Suprapubic skin (tissue), 3 donors: ENCODE results near the gene GPC4.

Experiments
- POLR2A ChIP-seq, 2 donors: fragments of 450-650 bp; IDR thresholded peaks; one replicate each; pipeline ENCODE4 v1.6.1; 2017; ENCODE audit warnings: antibody characterized with exemption in 2 of 2, mild to moderate bottlenecking in 2 of 2, moderate library complexity in 2 of 2
- TF ChIP-seq, protein P1 (sequence below), 2 donors: fragments of 200-600 bp in 1 of 2; fragments of 450-650 bp in 1 of 2; sonication (generic) in 1 of 2; IDR thresholded peaks; one replicate each; pipeline ENCODE4 v1.5.1; 2016 to 2019; ENCODE audit warnings: antibody characterized with exemption in 2 of 2, mild to moderate bottlenecking in 1 of 2, moderate library complexity in 1 of 2

- no peak for TF ChIP-seq POLR2A (IDR thresholded peaks at IDR 0.05)
- TF ChIP-seq, protein P1, sequence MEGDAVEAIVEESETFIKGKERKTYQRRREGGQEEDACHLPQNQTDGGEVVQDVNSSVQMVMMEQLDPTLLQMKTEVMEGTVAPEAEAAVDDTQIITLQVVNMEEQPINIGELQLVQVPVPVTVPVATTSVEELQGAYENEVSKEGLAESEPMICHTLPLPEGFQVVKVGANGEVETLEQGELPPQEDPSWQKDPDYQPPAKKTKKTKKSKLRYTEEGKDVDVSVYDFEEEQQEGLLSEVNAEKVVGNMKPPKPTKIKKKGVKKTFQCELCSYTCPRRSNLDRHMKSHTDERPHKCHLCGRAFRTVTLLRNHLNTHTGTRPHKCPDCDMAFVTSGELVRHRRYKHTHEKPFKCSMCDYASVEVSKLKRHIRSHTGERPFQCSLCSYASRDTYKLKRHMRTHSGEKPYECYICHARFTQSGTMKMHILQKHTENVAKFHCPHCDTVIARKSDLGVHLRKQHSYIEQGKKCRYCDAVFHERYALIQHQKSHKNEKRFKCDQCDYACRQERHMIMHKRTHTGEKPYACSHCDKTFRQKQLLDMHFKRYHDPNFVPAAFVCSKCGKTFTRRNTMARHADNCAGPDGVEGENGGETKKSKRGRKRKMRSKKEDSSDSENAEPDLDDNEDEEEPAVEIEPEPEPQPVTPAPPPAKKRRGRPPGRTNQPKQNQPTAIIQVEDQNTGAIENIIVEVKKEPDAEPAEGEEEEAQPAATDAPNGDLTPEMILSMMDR (IDR thresholded peaks at IDR 0.05): no peak
Measured at GRCh38 chrX:133375615-133376340, 39.5 kb downstream of the GPC4 start.
